Skeletal muscle cell (primary cell): ENCODE results near the gene THOC6.

Experiments
- DNase-seq: peaks from one replicate; pipeline ENCODE4 v3.0.0-alpha.2; 2010; ENCODE audit warnings: low read depth
- H3K4me3 ChIP-seq: 2 replicates; pipeline ENCODE4 v1.5.1; 2011; ENCODE audit warnings: low read depth, mild to moderate bottlenecking, control low read depth, low read length, moderate library complexity

THOC6 gene

GRCh38 chr16:3023669-3024478 is at the start of gene THOC6, which contains the start of gene HCFC1R1:
THOC6 (plus strand) TSS chr16:3024035; CDS start chr16:3024327, 292 bp downstream.
HCFC1R1 (minus strand) TSS chr16:3023942; CDS start chr16:3023941, 1 bp downstream.
- peak within 1 kb of the TSS; percentile 69 for H3K4me3 ChIP-seq
- peak; percentile 94 for DNase-seq

DNA sequence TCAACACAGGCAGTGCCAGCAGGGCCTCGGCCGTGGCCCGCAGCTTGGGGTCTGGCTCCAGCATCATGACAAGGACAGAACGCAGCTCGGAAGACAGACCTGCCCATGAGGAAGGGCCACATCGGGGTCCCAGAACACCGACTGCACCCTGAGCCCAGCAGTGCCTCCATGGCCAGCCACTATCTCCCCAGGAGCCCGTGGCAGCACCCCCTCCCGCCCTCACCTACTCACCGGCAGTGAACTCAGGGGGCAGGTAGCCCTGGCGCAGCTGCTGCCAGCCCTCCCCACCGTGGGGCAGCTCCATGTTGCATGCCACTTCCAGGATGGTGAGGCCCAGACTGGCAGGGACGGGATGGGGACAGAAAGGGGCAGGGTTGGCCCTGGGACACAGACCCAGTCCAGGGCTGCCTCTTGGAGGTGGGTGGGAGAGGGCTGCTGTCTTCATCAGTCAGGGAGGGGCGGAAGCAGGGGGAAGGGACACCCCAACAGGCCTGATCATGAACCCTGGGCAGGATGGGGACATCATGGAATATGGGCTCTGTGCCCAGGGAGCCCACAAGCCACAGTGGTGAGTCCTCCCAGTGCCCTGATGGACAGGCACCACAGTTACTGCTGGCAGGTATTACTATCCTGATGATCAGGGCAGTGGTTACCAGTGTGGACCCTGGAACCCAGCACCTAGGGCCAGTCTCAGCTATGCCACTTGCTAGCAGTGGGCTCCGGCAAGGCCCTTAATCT is 49.3 kb upstream of the THOC6 start:
- H3K4me3 ChIP-seq: no peak overlapping the region
- DNase-seq: no peak

- DNase-seq: no peak
- H3K4me3 ChIP-seq: no peak overlapping the region
These were observed 48.6 kb upstream of the THOC6 start for GRCh38 chr16:2975161-2975795.

GRCh38 chr16:2976201-2976600 is 47.6 kb upstream of the THOC6 start:
- no peak for DNase-seq
- H3K4me3 ChIP-seq: no peak overlapping the region

DNA sequence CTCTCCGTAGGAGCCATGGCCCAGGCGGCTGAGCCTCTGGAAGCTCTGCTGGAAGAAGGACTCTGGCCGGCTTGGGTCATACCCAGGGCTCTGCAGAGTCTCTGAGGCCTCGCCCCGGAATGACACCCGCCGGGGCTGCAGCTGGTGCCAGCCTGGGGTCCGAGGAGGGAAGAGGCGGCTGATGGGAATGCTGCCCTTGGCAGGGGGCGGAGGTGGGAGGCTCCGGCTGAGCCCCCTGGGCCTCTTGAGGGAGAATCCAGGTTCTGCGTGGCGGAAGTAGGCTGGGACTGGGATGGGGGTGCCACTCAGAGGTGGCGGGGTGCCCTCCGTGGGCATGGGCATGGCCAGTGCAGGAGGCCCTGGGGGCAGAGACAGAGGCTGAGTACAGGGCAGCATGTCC is 47.2 kb upstream of the THOC6 start:
- no peak for DNase-seq
- H3K4me3 ChIP-seq: no peak overlapping the region

DNA sequence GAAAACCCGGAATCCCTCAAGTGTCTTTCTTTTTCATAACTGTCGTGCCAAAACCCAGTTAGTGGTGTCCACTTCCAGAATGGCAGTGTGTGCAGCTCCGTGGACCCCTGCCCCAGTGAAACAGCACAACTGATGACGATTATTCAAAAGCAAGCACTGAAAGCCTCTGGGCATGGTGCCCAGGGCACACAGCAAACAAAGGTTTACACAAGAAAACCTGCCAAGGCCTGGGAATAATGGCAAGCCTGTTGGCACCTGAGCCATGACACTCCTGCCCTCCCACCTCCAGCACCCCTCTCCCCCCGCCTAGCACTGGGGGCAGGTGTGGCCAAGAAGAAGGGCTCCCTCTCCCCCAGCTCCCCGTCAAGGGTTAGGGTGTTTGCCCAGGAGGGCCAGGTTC is 46.4 kb upstream of the THOC6 start:
- no peak overlapping the region for H3K4me3 ChIP-seq
- no peak for DNase-seq

DNA sequence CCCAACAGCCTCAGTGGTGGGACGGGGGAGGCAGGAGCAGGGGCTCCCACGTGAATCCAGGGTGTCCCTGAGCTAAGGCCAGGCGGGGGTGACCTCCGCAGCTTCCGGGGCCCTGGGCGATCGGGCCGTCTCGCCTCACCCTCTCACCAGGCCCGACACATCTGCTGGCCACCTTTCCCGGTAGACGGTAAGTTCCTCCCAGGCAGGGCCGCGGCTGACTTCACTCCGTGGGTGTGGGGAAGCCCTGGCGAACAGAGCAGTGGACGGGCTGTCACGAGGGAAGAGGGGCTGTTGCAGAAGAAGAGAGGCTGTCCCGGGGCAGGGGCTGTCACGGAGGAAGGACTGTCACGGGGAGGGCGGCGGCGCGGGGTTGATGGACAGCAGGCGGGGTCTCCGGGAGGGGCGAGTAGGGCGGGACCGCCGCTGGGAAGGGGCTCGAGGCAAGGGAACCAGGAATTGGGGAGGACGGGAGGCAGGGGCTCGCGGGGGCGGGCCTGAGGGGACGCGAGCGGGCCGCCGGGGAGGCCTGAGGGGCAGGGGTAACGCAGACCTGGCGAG is 44.1 kb upstream of the THOC6 start:
- H3K4me3 ChIP-seq: peak overlapping the region; percentile 74
- no peak for DNase-seq

DNA sequence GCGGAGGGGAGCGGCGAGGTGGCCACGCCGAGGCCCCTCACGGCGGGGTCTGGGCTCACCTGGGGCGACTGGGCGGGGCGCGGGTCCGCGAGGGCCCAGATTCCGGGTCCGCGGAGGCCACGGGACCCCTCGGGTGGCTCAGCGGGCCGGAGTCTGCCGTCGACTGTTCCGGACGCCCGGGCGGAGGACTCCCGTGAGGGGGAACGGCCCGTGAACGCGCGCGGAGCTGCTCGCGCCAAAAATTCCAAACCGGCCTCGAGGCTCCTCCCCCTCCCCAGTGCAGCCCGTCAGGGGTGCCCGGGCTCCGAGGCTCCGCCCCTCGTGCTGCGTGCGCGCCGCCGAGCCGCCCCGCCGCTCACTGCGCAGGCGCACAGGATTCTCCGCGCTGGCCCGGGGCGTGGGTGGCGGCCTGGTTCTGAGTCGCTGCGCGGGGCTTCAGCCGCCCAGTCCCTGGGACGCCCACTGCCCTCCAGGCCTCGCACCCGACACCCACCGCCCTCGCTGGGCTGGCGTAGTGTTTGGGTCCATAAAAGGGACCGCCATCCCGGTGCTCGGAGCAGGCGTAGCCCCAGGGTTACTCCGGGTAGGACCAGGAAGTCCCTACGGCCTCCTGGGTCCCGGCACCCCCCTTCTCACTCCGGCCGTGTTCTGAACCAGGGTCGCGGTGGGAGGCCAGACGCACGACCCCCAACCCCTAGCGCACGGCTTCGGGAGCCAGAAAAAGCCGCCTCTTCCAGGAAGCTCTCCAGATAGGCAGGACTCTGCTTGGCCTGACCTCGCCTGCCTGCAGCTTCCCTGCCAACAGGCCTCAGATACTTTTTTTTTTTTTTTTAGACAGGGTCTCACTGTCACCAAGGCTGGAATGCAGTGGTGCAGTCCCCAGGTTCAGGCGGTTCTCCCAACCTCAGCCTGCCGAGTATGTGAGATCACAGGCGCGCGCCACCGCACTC is 43.3 kb upstream of the THOC6 start, which contains the start of gene PKMYT1:
Gene PKMYT1, minus strand, starts transcription at position 220 of the 950 bp plus-strand sequence. CDS start 789 bp downstream, outside the sequence.
- H3K4me3 ChIP-seq: peak within 1 kb of the TSS; percentile 74
- DNase-seq: peak; percentile 33

DNA sequence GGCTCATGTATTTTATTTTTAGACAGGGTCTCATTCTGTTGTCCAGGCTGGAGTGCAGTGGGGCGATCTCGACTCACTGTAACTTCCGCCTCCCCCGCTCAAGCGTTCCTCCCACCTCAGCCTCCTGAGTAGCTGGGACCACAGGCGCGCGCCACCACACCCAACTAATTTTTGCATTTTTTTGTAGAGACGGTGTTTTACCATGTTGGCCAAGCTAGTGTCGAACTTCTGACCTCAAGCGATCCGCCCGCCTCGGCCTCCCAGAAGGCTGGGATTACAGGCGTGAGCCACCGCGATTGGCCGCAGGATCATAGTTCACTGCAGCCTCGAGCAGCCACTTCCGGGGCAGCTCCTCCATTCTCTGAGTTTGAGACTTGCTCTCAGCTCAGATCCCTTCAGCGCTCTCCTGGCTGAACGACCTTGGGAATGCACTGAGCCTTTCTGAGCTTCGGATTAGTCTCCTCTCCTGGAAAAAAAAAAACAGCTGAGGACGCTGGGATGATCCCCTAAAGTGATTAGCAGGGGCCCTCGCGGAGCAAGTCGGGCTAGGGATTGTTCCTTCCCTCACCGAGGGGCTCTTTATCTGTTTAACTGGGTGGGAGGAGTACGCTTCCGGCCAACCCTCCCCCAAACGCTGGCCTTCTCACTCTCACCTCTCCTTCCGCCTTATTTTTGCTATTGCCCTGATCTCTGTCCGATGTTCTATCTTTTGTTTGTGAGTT is 42.5 kb upstream of the THOC6 start:
- no peak for DNase-seq

DNA sequence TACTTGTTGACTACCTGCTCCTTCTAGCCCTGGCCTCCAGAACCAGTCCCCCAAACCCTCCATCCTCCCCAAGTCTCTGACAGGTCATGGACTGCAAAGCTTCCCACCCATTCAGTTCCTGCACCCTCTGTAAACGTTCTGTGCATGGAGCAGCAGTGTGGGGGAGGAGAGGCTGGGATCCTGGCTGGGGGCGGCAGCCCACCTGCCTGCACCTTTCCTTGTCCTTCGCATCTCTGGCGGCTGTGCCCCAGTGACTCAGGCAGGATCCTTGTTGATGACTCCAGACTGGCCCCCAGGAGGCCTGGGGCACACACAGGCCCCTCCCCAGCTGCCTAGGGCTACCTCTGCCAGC is 42.0 kb upstream of the THOC6 start:
- no peak for DNase-seq
- no peak overlapping the region for H3K4me3 ChIP-seq

More for the DNA sequence above, 42.5 kb upstream of the THOC6 start:
- H3K4me3 ChIP-seq: peak overlapping the region; percentile 74

- no peak for DNase-seq
- H3K4me3 ChIP-seq: no peak overlapping the region
These were observed 41.4 kb upstream of the THOC6 start for GRCh38 chr16:2982402-2982801.

DNA sequence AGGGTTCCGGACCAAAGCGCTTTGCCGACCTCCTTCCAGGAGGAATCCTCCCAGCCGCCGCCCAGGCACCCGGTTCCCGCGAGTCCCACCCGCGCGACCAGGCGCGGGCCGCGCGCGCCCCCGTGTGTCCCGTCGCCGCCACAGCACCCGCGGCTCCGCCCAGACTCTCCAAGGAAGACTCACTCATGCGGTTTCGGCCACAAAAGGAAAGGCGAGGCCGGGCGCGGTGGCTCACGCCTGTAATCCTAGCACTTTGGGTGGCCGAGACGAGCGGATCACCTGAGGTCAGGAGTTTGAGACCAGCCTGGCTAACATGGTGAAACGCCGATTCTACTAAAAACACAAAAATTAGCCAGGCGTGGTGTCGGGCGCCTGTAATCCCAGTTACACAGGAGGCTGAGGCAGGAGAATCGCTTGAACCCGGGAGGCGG is 40.1 kb upstream of the THOC6 start:
- DNase-seq: no peak
- peak overlapping the region; percentile 20 for H3K4me3 ChIP-seq

DNA sequence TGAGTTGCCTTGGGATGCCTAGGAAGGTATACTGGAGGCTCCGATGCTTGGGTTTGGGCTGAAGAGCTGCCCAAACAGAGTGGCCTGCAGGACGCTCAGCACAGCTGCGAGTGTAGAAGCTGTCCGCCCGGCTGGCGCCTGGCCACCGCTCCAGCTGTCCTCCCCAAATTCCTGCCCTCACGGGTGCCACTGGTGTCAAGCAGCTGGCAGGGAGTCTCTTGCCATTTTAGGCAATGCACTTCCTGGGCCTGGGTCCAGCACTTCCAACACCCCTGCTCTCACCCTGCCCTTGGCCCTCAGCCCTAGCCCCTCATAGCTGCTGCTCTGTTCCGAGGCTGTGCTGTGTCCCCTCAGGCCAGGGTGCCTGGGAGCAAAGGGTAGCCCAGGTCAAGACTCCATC is 38.4 kb upstream of the THOC6 start:
- DNase-seq: no peak

DNA sequence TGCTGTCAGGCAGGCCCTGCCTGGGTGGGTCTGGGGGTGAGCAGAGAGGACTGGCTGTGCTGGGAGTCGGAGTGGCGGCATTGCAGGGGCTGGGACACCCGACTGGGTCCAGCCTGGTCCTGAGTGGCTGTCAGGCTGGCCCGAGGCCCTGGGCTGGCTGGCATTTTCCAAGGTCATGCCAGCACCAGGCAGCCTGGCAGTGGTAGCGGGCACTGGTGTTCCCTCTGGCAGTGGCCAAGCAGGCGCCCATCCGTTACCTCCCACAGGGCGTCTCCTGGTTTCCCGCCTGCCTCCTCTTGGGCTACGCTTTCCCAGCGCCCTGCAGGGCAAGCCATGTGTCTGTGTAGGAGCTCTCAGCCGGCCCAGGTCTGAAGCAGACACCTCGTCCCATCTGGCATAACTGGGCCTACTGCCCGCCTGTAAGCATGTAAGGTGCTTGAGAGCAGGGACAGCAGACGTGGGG is 37.9 kb upstream of the THOC6 start:
- no peak for DNase-seq
- H3K4me3 ChIP-seq: no peak overlapping the region

More for the DNA sequence above, 38.4 kb upstream of the THOC6 start:
- no peak overlapping the region for H3K4me3 ChIP-seq

GRCh38 chr16:2986623-2987188 is 37.1 kb upstream of the THOC6 start:
- no peak overlapping the region for H3K4me3 ChIP-seq

GRCh38 chr16:2987286-2987685 is 36.5 kb upstream of the THOC6 start:
- no peak overlapping the region for H3K4me3 ChIP-seq
- DNase-seq: no peak

More at GRCh38 chr16:2986623-2987188, 37.1 kb upstream of the THOC6 start:
- DNase-seq: no peak

- no peak for DNase-seq
- H3K4me3 ChIP-seq: no peak overlapping the region
These were observed 36.0 kb upstream of the THOC6 start for GRCh38 chr16:2987833-2988232.
